Measurements from ENCODE around the gene TUBGCP2.
"Not testable (repeated sequence)": the region's sequence is repeated elsewhere in the genome, so short reads cannot be mapped to it uniquely, and the experiment has no call there.

The TUBGCP2 gene

GRCh38 chr10:133324857-133325260, 16.2 kb upstream of the TUBGCP2 start:
- no peak for DNase-seq

- peak; percentile 78 for DNase-seq
Measured at GRCh38 chr10:133324198-133324792, 15.6 kb upstream of the TUBGCP2 start.

- not testable (repeated sequence) for DNase-seq
Measured at GRCh38 chr10:133322064-133322709, 13.5 kb upstream of the TUBGCP2 start.

GRCh38 chr10:133320852-133321422, 12.3 kb upstream of the TUBGCP2 start:
- not testable (repeated sequence) for DNase-seq

GRCh38 chr10:133318494-133319127, 9.9 kb upstream of the TUBGCP2 start:
- peak; percentile 60 for DNase-seq

GRCh38 chr10:133316732-133317131, 8.1 kb upstream of the TUBGCP2 start:
- no peak for DNase-seq

GRCh38 chr10:133316266-133316665, 7.6 kb upstream of the TUBGCP2 start:
- no peak for DNase-seq

GRCh38 chr10:133315847-133316246, 7.2 kb upstream of the TUBGCP2 start:
- no peak for DNase-seq

- no peak for DNase-seq
Measured at GRCh38 chr10:133314911-133315310, 6.2 kb upstream of the TUBGCP2 start.

GRCh38 chr10:133313192-133313591, 4.5 kb upstream of the TUBGCP2 start:
- no peak for DNase-seq

- no peak for DNase-seq
Measured at GRCh38 chr10:133312769-133313145, 4.1 kb upstream of the TUBGCP2 start.

GRCh38 chr10:133312016-133312768, 3.5 kb upstream of the TUBGCP2 start:
- DNase-seq: no peak

GRCh38 chr10:133311570-133311969, 2.9 kb upstream of the TUBGCP2 start:
- no peak for DNase-seq

GRCh38 chr10:133310789-133311188, 2.1 kb upstream of the TUBGCP2 start:
- DNase-seq: no peak

- DNase-seq: no peak
Measured at GRCh38 chr10:133310399-133310755, 1.7 kb upstream of the TUBGCP2 start.

GRCh38 chr10:133309720-133310398, 1.2 kb upstream of the TUBGCP2 start:
- peak; percentile 81 for DNase-seq

GRCh38 chr10:133309100-133309719, 538 bp upstream of the TUBGCP2 start:
- DNase-seq: peak; percentile 30

GRCh38 chr10:133307776-133308420, 774 bp downstream of the TUBGCP2 start:
- DNase-seq: peak; percentile 75

- no peak for DNase-seq
Measured at GRCh38 chr10:133306941-133307379, 1.7 kb downstream of the TUBGCP2 start.

GRCh38 chr10:133306097-133306476, 2.6 kb downstream of the TUBGCP2 start:
- no peak for DNase-seq

- no peak for DNase-seq
Measured at GRCh38 chr10:133303206-133303605, 5.5 kb downstream of the TUBGCP2 start.

- no peak for DNase-seq
Measured at GRCh38 chr10:133302230-133302629, 6.4 kb downstream of the TUBGCP2 start.
